Hepatocyte (in vitro differentiated cells): ENCODE measurements around the gene ADAMTS2. TPM values are rescaled to one million over a fixed set of nuclear protein-coding genes. Genes with fewer than 3 reads are reported as not detected.

ENCODE experiments used
- DNase-seq: peaks from one replicate; pipeline ENCODE4 v3.0.0-alpha.2; 2016; ENCODE audit warnings: low spot score
- H2AFZ ChIP-seq: fragments of 200-600 bp; sonication (generic); 2 replicates; pipeline ENCODE4 v1.6.0; 2016; ENCODE audit warnings: antibody characterized with exemption, mild to moderate bottlenecking
- H3K27ac ChIP-seq: fragments of 200-600 bp; sonication (generic); 2 replicates; pipeline ENCODE4 v1.5.1; 2016; ENCODE audit warnings: mild to moderate bottlenecking
- H3K27me3 ChIP-seq: fragments of 200-600 bp; sonication (generic); 2 replicates; pipeline ENCODE4 v1.6.1; 2016
- H3K36me3 ChIP-seq: fragments of 200-600 bp; sonication (generic); replicated peaks from 2 replicates; pipeline ENCODE4 v1.5.1; 2016; ENCODE audit warnings: low read depth; ENCODE audit not compliant: insufficient read depth
- H3K4me1 ChIP-seq: fragments of 200-600 bp; sonication (generic); 2 replicates; pipeline ENCODE4 v1.5.1; 2016; ENCODE audit warnings: mild to moderate bottlenecking, moderate library complexity; ENCODE audit not compliant: insufficient read depth
- H3K4me2 ChIP-seq: fragments of 200-600 bp; sonication (generic); 2 replicates; pipeline ENCODE4 v1.6.0; 2016
- H3K4me3 ChIP-seq: fragments of 200-600 bp; sonication (generic); 2 replicates; pipeline ENCODE4 v1.5.1; 2016; ENCODE audit warnings: mild to moderate bottlenecking
- H3K79me2 ChIP-seq: fragments of 200-600 bp; sonication (generic); 2 replicates; pipeline ENCODE4 v1.6.0; 2017; ENCODE audit warnings: mild to moderate bottlenecking
- H3K9me2 ChIP-seq: fragments of 200-600 bp; sonication (generic); replicated peaks from 2 replicates; pipeline ENCODE4 v1.6.0; 2017; ENCODE audit warnings: mild to moderate bottlenecking; ENCODE audit not compliant: insufficient read depth
- H3K9me3 ChIP-seq: fragments of 200-600 bp; sonication (generic); 2 replicates; pipeline ENCODE4 v1.5.1; 2016; ENCODE audit warnings: low read depth, mild to moderate bottlenecking
- H4K20me1 ChIP-seq: fragments of 200-600 bp; sonication (generic); 2 replicates; pipeline ENCODE4 v1.6.0; 2016; ENCODE audit warnings: mild to moderate bottlenecking; ENCODE audit not compliant: insufficient read depth, poor library complexity, severe bottlenecking
- EZH2 ChIP-seq: fragments of 200-600 bp; sonication (generic); IDR thresholded peaks from 2 replicates; pipeline ENCODE4 v1.6.1; 2016; ENCODE audit warnings: antibody characterized with exemption, mild to moderate bottlenecking, borderline replicate concordance
- EZH2phosphoT487 ChIP-seq: fragments of 200-600 bp; sonication (generic); IDR thresholded peaks from one replicate; pipeline ENCODE4 v1.6.1; 2018; ENCODE audit warnings: antibody characterized with exemption, mild to moderate bottlenecking, low read depth, moderate library complexity; ENCODE audit not compliant: unreplicated experiment, severe bottlenecking
- WGBS: methylation state at CpG from one replicate; pipeline ENCODE4 v1.1.6; 2016; ENCODE audit warnings: low lambda C conversion rate; ENCODE audit errors: missing lambda C conversion rate; 5-methylcytosine and 5-hydroxymethylcytosine counted together
- polyA plus RNA-seq: library from polyadenylated mRNA; unstranded; fragments of >200 nt; fragmentation: Nextera tagmentation; extraction: Ambion mirVana; gene quantifications from 2 replicates; pipeline ENCODE4 v1.2.1, GENCODE V29; 2016
- total RNA-seq: library from RNA; depleted of rRNA; stranded (reverse); fragments of >200 nt; gene quantifications from 2 replicates; pipeline ENCODE4 v1.2.3, GENCODE V29; 2014
- TF ChIP-seq, protein P1 (sequence below): fragments of 200-600 bp; sonication (generic); IDR thresholded peaks from 2 replicates; pipeline ENCODE4 v1.5.1; 2016; ENCODE audit warnings: antibody characterized with exemption, mild to moderate bottlenecking; ENCODE audit not compliant: poor library complexity

Gene ADAMTS2
- total and polyA plus RNA-seq, 2 experiments from 2014 or later = 55.4 to 78.8 TPM

DNA sequence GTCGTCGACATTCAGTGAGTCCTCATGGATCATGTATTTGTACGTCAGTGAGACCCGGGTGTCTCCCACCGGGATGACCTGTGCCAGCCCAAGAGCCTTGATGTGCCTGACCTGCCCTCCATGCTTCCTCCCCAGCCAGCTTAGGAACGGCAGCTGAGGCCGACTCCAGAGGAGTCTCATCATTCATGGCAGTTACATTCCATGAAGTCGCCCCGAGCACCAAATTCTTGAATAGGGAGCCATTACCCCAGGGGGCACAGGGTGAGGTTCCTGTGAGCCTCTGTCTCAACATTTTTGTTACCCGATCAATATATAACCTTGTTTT lies 217.3 kb downstream of the ADAMTS2 start:
- 88% methylated on average over 10 of the region's 10 CpGs for WGBS
- Histone ChIP-seq H3K27ac (no peak overlapping the region), H3K9me2 (no peaks in the 10 kb centered on the region), H3K4me1 (no peaks in the 10 kb centered on the region), H3K36me3 (no peaks in the 10 kb centered on the region), H3K4me3 (no peak overlapping the region), H4K20me1 (no peaks in the 10 kb centered on the region), H3K4me2 (no peak overlapping the region), H3K79me2 (no peaks in the 10 kb centered on the region), H3K27me3 (no peaks in the 10 kb centered on the region), H2AFZ (no peak overlapping the region), H3K9me3 (no peaks in the 10 kb centered on the region)
- no peak for TF ChIP-seq EZH2phosphoT487
- TF ChIP-seq EZH2 = no peak
- TF ChIP-seq, protein P1, sequence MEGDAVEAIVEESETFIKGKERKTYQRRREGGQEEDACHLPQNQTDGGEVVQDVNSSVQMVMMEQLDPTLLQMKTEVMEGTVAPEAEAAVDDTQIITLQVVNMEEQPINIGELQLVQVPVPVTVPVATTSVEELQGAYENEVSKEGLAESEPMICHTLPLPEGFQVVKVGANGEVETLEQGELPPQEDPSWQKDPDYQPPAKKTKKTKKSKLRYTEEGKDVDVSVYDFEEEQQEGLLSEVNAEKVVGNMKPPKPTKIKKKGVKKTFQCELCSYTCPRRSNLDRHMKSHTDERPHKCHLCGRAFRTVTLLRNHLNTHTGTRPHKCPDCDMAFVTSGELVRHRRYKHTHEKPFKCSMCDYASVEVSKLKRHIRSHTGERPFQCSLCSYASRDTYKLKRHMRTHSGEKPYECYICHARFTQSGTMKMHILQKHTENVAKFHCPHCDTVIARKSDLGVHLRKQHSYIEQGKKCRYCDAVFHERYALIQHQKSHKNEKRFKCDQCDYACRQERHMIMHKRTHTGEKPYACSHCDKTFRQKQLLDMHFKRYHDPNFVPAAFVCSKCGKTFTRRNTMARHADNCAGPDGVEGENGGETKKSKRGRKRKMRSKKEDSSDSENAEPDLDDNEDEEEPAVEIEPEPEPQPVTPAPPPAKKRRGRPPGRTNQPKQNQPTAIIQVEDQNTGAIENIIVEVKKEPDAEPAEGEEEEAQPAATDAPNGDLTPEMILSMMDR = no peak
- no peak for DNase-seq

DNA sequence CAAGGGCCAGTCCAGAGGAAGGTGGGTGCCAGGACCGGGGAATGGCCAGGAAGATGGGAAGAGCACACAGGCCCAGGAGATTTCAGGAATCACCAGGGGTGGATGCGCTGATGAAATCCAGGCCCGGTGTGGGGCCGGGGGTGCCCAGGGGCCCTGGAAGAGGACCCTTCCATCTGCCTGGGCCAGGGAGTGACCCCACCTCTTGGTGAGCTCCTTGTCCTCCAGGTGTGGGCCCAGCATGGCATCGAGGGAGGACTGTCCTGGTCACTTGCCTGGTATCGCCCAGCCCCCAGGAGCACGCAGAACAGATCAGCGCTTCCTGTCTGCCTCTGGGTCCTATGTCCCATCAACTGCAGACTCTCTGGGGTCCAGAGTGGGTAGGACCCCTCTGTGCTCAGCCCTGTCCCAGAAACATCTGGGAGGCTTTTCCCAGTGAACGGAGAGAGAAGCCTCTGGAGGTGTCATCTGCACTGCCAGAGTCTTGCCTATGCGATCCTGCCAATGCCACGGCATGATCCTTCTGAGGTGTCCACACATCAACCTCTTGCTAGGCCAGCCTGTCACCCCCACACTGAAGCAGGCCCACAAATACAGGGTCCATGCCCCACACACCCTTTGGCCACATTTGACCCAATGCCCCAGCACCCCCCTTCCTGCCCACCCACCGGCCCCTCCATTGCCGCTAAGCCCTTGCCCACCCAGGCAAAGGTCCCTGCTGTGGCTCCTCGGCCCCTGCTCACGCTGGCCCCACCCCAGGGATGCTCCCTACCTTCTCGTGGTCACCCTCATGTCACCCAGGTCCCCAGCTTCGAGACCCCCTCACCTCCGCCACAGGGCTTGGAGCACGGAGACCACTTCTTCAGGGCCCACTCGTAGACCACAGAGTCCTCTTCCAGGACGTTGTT lies 217.9 kb downstream of the ADAMTS2 start:
- Histone ChIP-seq H2AFZ (no peak overlapping the region), H3K9me2 (no peaks in the 10 kb centered on the region), H3K36me3 (no peaks in the 10 kb centered on the region), H3K4me3 (no peak overlapping the region), H3K27ac (no peak overlapping the region), H4K20me1 (no peaks in the 10 kb centered on the region), H3K9me3 (no peaks in the 10 kb centered on the region), H3K27me3 (no peaks in the 10 kb centered on the region), H3K4me1 (no peaks in the 10 kb centered on the region), H3K79me2 (no peaks in the 10 kb centered on the region), H3K4me2 (no peak overlapping the region)
- TF ChIP-seq EZH2phosphoT487 = no peak
- no peak for DNase-seq
- WGBS = 96% methylated on average over 18 of the region's 21 CpGs

DNA sequence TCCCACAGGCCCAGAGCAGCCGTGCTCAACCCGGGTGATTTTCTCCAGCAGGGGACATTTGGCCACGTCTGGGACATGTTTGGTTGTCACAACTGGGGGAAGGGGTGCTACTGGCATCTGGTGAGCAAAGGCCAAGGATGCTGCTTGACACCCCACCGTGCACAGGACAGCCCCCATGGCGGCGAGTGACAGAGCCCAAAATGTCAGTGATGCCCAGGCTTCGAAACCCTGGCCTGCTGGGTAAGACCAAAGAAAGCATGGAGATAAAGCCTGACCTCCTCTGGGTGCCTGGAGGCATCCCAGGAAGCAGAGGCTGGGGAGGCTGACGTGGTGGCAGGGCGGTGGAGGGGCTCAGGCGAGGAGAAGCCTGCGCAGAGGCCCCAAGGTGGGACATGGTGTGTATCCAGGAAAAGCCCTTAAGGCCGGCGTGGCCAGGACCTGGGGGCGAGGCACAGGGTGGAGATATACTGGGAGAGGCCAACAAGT lies 218.7 kb downstream of the ADAMTS2 start:
- Histone ChIP-seq H3K4me2 (no peak overlapping the region), H3K4me3 (no peak overlapping the region), H3K9me2 (no peaks in the 10 kb centered on the region), H3K9me3 (no peaks in the 10 kb centered on the region), H2AFZ (no peak overlapping the region), H4K20me1 (no peaks in the 10 kb centered on the region), H3K27me3 (no peaks in the 10 kb centered on the region), H3K36me3 (no peaks in the 10 kb centered on the region), H3K4me1 (no peaks in the 10 kb centered on the region), H3K79me2 (no peaks in the 10 kb centered on the region), H3K27ac (no peak overlapping the region)
- TF ChIP-seq, protein P1 = no peak
- no peak for TF ChIP-seq EZH2
- no peak for TF ChIP-seq EZH2phosphoT487
- no peak for DNase-seq
- WGBS = 83% methylated on average over 14 of the region's 14 CpGs

DNA sequence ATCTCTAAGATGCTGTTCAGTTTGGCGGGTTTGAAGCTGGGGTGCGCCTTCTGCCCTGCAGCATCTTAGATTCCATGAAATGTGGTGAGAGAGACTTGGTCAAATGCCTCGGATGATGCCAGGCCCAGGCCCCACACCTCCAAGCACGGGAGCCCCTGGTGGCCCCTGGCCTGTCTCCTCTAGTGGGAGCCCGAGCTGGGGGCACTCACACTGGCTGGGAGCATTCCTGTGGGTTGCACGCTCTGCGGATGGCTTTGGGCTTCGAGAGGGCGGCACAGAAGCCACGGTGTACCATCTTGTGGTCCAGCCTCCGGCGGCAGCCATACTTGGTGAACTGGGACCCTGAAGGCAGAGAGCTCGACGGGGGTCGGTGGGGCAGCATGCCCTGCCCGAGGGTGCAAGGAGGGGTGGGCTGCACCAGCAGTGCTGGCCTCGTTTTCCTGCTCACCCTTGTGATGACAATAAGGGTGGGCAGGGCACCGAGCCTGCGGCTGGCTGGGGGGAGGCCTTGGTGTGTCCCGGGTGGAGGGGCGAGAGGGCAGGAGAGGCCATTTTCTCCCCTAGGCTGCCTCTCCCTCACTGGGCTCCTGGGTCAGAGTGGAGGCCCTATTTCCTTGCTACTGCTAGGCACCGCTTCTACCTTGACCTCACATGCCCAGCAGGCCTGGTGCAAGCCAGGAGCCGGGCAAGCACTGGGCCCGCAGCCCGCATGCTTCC lies 219.3 kb downstream of the ADAMTS2 start:
- no peaks in the 10 kb centered on the region for H4K20me1 ChIP-seq
- WGBS = 93% methylated on average over 25 of the region's 25 CpGs
- no peaks in the 10 kb centered on the region for H3K9me3 ChIP-seq

More for the DNA sequence above, 219.3 kb downstream of the ADAMTS2 start:
- Histone ChIP-seq H3K4me3 (no peak overlapping the region), H3K36me3 (no peaks in the 10 kb centered on the region), H3K79me2 (no peaks in the 10 kb centered on the region), H3K4me1 (no peaks in the 10 kb centered on the region), H3K4me2 (no peak overlapping the region), H3K27me3 (no peaks in the 10 kb centered on the region), H2AFZ (no peak overlapping the region), H3K9me2 (no peaks in the 10 kb centered on the region), H3K27ac (no peak overlapping the region)
- no peak for DNase-seq
- TF ChIP-seq, protein P1 = no peak
- TF ChIP-seq EZH2phosphoT487 = no peak
- no peak for TF ChIP-seq EZH2
